Small intestine (tissue), 7 donors: ENCODE results near the gene CYP2W1. TPM values are rescaled to one million over a fixed set of nuclear protein-coding genes. Genes with fewer than 3 reads are reported as not detected.
"Not testable (repeated sequence)": the region's sequence is repeated elsewhere in the genome, so short reads cannot be mapped to it uniquely, and the experiment has no call there.

Experiments used
- DNase-seq, 2 donors: peaks; one replicate each; pipeline versions ENCODE4 v3.0.0 to v3.0.0-alpha.2; 2013
- FAIRE-seq: peaks from 2 replicates; lab custom pipeline; 2012; peaks lifted over from hg19 to GRCh38; lab: Jason Lieb, UNC
- H3K27ac ChIP-seq, 3 donors: one replicate each; pipeline ENCODE4 v1.5.1; 2013; ENCODE audit warnings: low read length in 2 of 3, mild to moderate bottlenecking in 2 of 3, control low read depth in 1 of 3, inconsistent platforms in 1 of 3, low read depth in 1 of 3, moderate library complexity in 1 of 3
- H3K27me3 ChIP-seq, 3 donors: one replicate each; pipeline ENCODE4 v1.6.1; 2013; ENCODE audit warnings: low read length in 3 of 3, inconsistent platforms in 1 of 3; ENCODE audit not compliant: control insufficient read depth in 3 of 3, insufficient read depth in 3 of 3
- H3K36me3 ChIP-seq, 3 donors: one replicate each; pipeline ENCODE4 v1.6.1; 2013; ENCODE audit warnings: low read length in 3 of 3, inconsistent platforms in 1 of 3, low read depth in 1 of 3, mild to moderate bottlenecking in 1 of 3, moderate library complexity in 1 of 3; ENCODE audit not compliant: control insufficient read depth in 3 of 3, insufficient read depth in 2 of 3
- H3K4me1 ChIP-seq, 3 donors: one replicate each; pipeline ENCODE4 v1.6.1; 2013; ENCODE audit warnings: low read length in 2 of 3, inconsistent platforms in 1 of 3, low read depth in 1 of 3, mild to moderate bottlenecking in 1 of 3, moderate library complexity in 1 of 3; ENCODE audit not compliant: control insufficient read depth in 3 of 3, insufficient read depth in 2 of 3
- H3K4me3 ChIP-seq, 3 donors: one replicate each; pipeline ENCODE4 v1.5.1; 2013; ENCODE audit warnings: low read length in 3 of 3, control low read depth in 1 of 3, inconsistent platforms in 1 of 3, low read depth in 1 of 3, mild to moderate bottlenecking in 1 of 3, moderate library complexity in 1 of 3
- H3K9me3 ChIP-seq, 2 donors: one replicate each; pipeline ENCODE4 v1.6.1; 2013; ENCODE audit warnings: low read depth in 1 of 2, low read length in 1 of 2; ENCODE audit not compliant: control insufficient read depth in 2 of 2, insufficient read depth in 1 of 2
- WGBS, 3 donors: extraction: QIAGEN DNeasy Blood & Tissue Kit; methylation state at CpG; one replicate each; pipeline ENCODE4 v1.1.7; 2013; 5-methylcytosine and 5-hydroxymethylcytosine counted together
- polyA plus RNA-seq, 4 donors: library from polyadenylated mRNA; stranded (reverse) in 3 of 4; unstranded in 1 of 4; fragments of 200-250 nt in 3 of 4; fragments of 120-200 nt in 1 of 4; gene quantifications; one replicate each; pipeline versions ENCODE4 v1.2.1 to v1.2.3, GENCODE V29; 2013
- donor health status: healthy with polysubstance abuse.
- donor health status: control.
- donor health status: control.
- donor health status: Bipolar disorder and iron deficiency.
- donor health status: healthy.

CYP2W1 gene
- polyA plus RNA-seq, 4 donors: 0.81 to 1,098 (median 1.1) TPM

DNA sequence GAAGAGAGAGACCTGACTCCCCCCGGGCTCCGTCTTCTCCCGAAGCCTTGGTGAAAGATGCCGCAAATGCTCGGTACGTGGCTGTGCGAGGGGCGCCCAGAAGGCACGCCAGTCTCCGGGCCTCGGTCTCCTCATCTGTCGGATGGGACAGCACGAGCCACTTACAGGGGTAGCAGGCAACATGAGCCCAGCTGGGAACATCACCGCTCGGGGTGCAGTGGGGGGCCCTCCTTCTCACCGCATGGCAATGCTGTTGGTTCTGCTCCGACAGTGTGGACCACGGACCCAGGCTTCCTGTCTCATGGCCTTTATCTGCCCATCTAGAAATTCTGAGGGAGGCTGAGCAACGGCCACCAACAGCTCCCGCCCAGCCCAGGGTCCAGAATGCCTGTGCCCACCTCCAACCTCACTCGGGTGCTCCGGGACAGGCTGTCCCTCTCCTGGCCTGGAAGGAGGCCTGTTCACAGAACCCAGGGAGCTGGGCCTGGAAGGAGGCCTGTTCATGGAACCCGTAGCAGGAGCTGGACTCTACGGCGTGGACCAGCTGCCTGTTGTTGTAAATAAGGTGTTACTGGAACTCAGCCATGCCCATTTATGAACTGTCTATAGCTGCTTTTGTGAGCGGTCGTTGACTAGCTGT lies 44.3 kb upstream of the CYP2W1 start:
- DNase-seq: no peak
- no peaks in the 10 kb centered on the region for H3K4me1 ChIP-seq
- H3K27ac ChIP-seq: no peak overlapping the region
- no peak for FAIRE-seq
- H3K9me3 ChIP-seq: no peaks in the 10 kb centered on the region
- peaks cover 4 to 46% (median 5%) of the 10 kb centered on the region in 3 donors for H3K36me3 ChIP-seq
- WGBS, 3 donors: 93 to 95% (median 95%) methylated on average over 26 to 27 of the region's 27 CpGs
- no peaks in the 10 kb centered on the region for H3K27me3 ChIP-seq
- H3K4me3 ChIP-seq: no peak overlapping the region

DNA sequence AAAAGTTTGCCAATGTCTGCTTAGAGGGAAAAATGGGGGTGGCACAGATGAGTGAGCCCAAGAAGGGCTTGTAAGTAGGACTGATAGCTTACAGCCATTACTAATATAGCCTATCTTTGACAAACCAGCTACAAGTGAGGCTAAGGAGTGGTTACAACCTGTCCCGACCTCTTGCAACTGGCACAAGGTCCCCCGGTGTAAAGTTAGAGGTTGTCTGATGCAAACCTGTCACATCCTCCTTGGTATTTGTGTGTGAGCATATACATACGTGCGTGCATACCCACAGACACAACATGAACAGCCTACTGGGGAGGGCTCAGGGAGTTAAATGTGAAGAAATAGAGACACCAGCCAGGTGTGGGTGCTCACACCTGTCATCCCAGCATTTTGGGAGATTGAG lies 43.1 kb upstream of the CYP2W1 start:
- H3K27me3 ChIP-seq: no peaks in the 10 kb centered on the region
- H3K4me1 ChIP-seq: peaks cover 0 to 6% (median 0%) of the 10 kb centered on the region in 3 donors
- 90 to 99% (median 98%) methylated on average over 4 of the region's 4 CpGs for WGBS, 3 donors
- FAIRE-seq (no peak), DNase-seq (no peak)
- H3K27ac ChIP-seq: no peak overlapping the region
- peaks cover under 1 to 41% (median 4%) of the 10 kb centered on the region in 3 donors for H3K36me3 ChIP-seq
- H3K9me3 ChIP-seq: no peaks in the 10 kb centered on the region
- H3K4me3 ChIP-seq: no peak overlapping the region

DNA sequence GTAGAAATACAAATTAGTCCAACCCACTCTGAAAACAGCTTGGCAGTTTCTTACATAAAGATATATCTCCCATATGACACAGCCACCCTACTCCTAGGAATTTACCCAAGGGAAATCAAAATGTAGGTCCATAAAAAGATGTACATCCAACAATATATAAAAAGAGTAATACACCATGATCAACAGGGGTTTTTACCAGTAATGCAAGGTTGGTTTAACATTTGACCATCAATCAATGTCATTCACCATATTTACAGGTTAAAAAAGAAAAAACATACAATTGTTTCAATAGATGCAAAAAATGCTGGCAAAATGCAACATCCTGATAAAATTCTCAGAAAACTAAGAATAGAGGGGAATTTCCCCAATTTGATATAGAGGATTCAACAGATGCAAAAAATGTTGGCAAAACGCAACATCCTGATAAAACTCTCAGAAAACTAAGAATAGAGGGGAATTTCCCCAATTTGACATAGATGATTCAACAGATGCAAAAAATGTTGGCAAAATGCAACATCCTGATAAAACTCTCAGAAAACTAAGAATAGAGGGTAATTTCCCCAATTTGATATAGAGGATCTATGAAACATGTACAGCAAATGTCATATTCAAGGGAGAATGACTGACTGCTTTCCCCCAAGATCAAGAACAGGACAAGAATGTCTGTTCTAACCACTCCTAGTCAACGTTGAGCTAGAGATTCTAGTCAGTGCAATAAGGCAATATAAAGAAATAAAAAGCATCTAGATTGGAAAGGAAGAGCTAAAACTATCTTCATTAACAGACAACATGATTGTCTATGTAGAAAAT lies 42.2 kb upstream of the CYP2W1 start:
- FAIRE-seq: no peak
- Histone ChIP-seq H3K27ac (no peak overlapping the region), H3K4me3 (no peak overlapping the region), H3K27me3 (no peaks in the 10 kb centered on the region), H3K4me1 (peaks cover 0 to 14% (median 0%) of the 10 kb centered on the region in 3 donors), H3K36me3 (peaks cover 0 to 39% (median 4%) of the 10 kb centered on the region in 3 donors), H3K9me3 (no peaks in the 10 kb centered on the region)
- WGBS, 3 donors: 58 to 77% (median 61%) methylated on average over 2 of the region's 2 CpGs
- DNase-seq: no peak

DNA sequence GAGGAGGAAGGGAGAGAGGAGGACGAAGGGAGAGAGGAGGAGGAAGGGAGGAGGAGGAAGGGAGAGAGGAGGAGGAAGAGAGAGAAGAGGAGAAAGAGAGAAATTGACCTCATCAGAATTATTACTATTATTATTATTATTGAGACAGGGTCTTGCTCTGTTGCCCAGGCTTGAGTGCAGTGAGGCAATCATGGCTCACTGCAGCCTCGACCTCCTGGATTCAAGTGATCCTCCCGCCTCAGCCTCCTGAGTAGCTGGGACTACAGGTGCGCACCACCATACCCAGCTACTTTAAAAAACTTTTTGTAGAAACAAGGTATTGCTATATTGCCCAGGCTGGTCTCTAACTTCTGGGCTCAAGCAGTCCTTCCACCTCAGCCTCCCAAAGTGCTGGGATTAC lies 39.2 kb upstream of the CYP2W1 start:
- not testable (repeated sequence) for H3K4me3 ChIP-seq, H3K27ac ChIP-seq, H3K27me3 ChIP-seq, FAIRE-seq, H3K9me3 ChIP-seq, DNase-seq
- Histone ChIP-seq H3K36me3 (peaks cover 0 to 29% (median 0%) of the 10 kb centered on the region in 3 donors), H3K4me1 (peaks cover 0 to 33% (median 0%) of the 10 kb centered on the region in 3 donors)
- WGBS, 3 donors: 80 to 93% (median 88%) methylated on average over 4 of the region's 4 CpGs

DNA sequence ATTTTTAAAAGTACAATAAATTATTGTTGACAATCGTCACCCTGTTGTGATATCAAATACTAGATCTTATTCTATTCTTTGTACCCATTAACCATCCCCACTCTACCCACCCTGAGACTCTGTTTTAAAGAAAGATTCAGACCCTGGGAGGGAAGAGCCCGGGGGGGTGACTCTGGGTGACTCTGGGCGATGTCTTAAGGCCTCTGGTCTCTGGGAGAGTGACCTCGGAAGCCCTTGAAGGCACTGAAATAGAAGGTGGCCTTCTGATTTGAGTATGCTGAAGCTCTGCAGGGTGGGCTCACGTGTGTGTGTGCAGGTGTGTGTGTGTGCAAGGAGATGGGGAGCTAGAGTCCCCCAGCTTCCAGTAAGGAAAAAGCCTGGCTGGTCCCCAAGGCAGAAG lies 38.2 kb upstream of the CYP2W1 start:
- WGBS, 3 donors: 24 to 71% (median 42%) methylated on average over 5 of the region's 5 CpGs
- Histone ChIP-seq H3K36me3 (peaks cover 0 to 37% (median 2%) of the 10 kb centered on the region in 3 donors), H3K4me1 (peaks cover 0 to 33% (median 2%) of the 10 kb centered on the region in 3 donors), H3K27ac (peak overlapping the region; percentile 93 to 99 (median 97)), H3K9me3 (no peaks in the 10 kb centered on the region), H3K27me3 (no peaks in the 10 kb centered on the region), H3K4me3 (peak overlapping the region in 2 of 3 donors; percentile 45 to 64)
- FAIRE-seq (no peak), DNase-seq (peak in 1 of 2 donors; percentile 32)

DNA sequence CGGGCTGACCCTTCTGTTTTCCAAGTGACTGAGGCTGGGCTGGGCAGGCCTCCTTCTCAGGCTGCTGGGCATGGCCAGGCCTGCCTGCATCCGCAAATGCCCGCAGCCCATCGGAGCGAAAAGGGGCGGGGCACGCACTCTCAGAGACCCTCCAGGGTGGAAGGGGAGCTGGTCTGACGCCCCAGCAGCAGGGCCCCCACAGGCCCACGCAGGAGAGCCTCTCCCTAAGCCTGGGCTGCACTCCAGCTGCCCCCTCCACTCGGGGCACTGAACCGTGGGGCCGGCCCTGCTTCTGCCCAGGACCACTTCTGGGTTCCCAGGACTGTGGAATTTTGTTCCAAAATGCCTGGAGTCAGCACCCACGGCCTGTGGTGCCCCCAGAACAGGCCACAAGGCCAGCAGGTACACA lies 37.8 kb upstream of the CYP2W1 start:
- H3K27ac ChIP-seq: peak overlapping the region; percentile 93 to 99 (median 97)
- no peaks in the 10 kb centered on the region for H3K9me3 ChIP-seq
- peaks cover 0 to 36% (median 2%) of the 10 kb centered on the region in 3 donors for H3K36me3 ChIP-seq
- WGBS, 3 donors: 17 to 65% (median 38%) methylated on average over 8 to 13 of the region's 13 CpGs
- FAIRE-seq (no peak), DNase-seq (no peak)
- peak overlapping the region in 2 of 3 donors; percentile 45 to 64 for H3K4me3 ChIP-seq
- peaks cover 0 to 33% (median 2%) of the 10 kb centered on the region in 3 donors for H3K4me1 ChIP-seq
- H3K27me3 ChIP-seq: no peaks in the 10 kb centered on the region

DNA sequence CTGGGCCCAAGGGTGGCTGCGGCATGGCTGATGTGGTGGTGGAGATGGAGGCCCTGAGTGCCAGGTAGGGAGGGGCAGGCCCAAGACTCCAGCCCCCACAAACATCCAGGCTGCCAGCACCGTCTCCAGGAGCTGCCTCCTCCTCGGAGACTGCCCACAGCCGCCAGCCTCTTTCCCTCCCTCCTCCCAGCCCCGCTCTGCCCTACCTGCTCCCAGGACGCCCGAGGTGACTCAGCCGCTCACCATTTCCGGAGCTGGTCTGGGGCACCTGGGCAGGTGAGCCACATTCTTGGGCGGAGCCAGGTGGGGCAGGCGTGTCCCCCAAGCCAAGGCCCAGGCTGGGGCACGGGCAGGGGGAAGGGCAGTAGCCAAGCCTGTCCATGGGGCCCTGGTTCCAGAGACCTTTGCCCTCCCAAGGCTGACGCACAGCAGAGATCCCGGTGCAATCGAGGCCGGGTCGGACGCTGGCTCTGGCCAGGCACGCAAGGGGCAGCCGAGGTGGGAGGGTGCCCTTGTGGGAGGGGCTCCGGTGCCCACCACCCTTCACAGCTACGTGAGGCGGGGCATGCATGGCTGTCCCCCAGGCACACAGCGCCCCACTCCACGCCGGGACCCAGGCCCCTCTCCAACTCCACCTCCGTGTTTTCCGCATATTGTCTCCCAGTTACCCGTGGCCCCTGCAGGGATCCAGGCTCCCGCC lies 37.3 kb upstream of the CYP2W1 start:
- H3K27me3 ChIP-seq: no peaks in the 10 kb centered on the region
- H3K27ac ChIP-seq: peak overlapping the region; percentile 93 to 99 (median 97)
- no peaks in the 10 kb centered on the region for H3K9me3 ChIP-seq
- 22 to 57% (median 28%) methylated on average over 20 to 30 of the region's 30 CpGs for WGBS, 3 donors
- no peak for FAIRE-seq
- peaks cover 0 to 35% (median 2%) of the 10 kb centered on the region in 3 donors for H3K36me3 ChIP-seq
- peak; percentile 98 to 99 for DNase-seq
- H3K4me3 ChIP-seq: peak overlapping the region in 2 of 3 donors; percentile 45 to 64
- H3K4me1 ChIP-seq: peaks cover 0 to 33% (median 2%) of the 10 kb centered on the region in 3 donors
